Measurements from ENCODE around the gene DDI2.

The DDI2 gene

DNA sequence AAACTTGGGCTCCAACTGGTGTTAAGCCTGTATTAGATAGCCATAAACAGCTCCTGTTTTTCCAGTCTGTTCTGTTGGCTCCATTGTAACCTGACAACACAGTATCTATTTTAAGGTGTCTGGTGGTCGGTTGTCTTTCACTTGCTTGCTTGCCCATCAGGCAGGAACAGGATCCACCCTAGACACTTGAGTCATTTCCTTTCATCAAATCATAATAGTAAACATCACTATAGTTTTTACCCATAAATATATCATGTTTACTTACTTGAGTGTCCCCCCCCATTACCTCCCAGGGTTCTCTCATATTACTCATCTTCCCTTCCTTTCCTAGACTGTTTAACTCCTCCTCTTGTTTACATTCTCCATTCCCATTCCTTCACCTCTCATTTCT is 2.9 kb downstream of the DDI2 start (continued):
- TF ChIP-seq, protein P1, sequence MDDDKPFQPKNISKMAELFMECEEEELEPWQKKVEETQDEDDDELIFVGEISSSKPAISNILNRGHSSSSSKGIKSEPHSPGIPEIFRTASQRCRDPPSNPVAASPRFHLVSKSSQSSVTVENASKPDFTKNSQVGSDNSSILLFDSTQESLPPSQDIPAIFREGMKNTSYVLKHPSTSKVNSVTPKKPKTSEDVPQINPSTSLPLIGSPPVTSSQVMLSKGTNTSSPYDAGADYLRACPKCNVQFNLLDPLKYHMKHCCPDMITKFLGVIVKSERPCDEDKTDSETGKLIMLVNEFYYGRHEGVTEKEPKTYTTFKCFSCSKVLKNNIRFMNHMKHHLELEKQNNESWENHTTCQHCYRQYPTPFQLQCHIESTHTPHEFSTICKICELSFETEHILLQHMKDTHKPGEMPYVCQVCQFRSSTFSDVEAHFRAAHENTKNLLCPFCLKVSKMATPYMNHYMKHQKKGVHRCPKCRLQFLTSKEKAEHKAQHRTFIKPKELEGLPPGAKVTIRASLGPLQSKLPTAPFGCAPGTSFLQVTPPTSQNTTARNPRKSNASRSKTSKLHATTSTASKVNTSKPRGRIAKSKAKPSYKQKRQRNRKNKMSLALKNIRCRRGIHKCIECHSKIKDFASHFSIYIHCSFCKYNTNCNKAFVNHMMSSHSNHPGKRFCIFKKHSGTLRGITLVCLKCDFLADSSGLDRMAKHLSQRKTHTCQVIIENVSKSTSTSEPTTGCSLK (tag by site-specific recombination; IDR thresholded peaks at IDR 0.05), result no peak
- TF ChIP-seq ZFP41 (tag by site-specific recombination; IDR thresholded peaks at IDR 0.05; ENCODE audit: borderline replicate concordance) (no peak), ZNF560 (tag by site-specific recombination; IDR thresholded peaks at IDR 0.05; ENCODE audit: borderline replicate concordance) (no peak), ZNF596 (tag by site-specific recombination; IDR thresholded peaks at IDR 0.05) (no peak), MYNN (tag by site-specific recombination; IDR thresholded peaks at IDR 0.05; ENCODE audit: borderline replicate concordance) (no peak), ZNF629 (tag by site-specific recombination; IDR thresholded peaks at IDR 0.05) (peak; percentile 62), ZBTB17 (tag by site-specific recombination; IDR thresholded peaks at IDR 0.05) (no peak), ZNF335 (tag by site-specific recombination; conservative IDR thresholded peaks at IDR 0.05) (peak; percentile 45; the same call in 1 of the 2 replicates), ZNF585B (tag by site-specific recombination; IDR thresholded peaks at IDR 0.05) (no peak), IKZF3 (tag by site-specific recombination; IDR thresholded peaks at IDR 0.05) (0 out of 2 replicates have a peak, but pooled peaks have one; percentile 10), HOXC10 (CRISPR knock-in tag; IDR thresholded peaks at IDR 0.05) (no peak), ZBTB48 (tag by site-specific recombination; IDR thresholded peaks at IDR 0.05) (no peak), ZNF664 (tag by site-specific recombination; IDR thresholded peaks at IDR 0.05) (no peak), ZNF19 (tag by site-specific recombination; IDR thresholded peaks at IDR 0.05; ENCODE audit: low read depth) (0 out of 2 replicates have a peak, but pooled peaks have one; percentile 9), BCL11B (tag by site-specific recombination; IDR thresholded peaks at IDR 0.05; ENCODE audit: low read depth) (no peak), ZBTB8A (tag by site-specific recombination; IDR thresholded peaks at IDR 0.05) (no peak), OSR2 (tag by site-specific recombination; IDR thresholded peaks at IDR 0.05) (peak; percentile 73), ZNF416 (tag by site-specific recombination; IDR thresholded peaks at IDR 0.05) (no peak), ZNF112 (tag by site-specific recombination; IDR thresholded peaks at IDR 0.05) (no peak), ZNF776 (tag by site-specific recombination; IDR thresholded peaks at IDR 0.05; ENCODE audit: borderline replicate concordance) (no peak), ZNF302 (tag by site-specific recombination; IDR thresholded peaks at IDR 0.05; ENCODE audit: low read depth) (no peak), ZNF391 (tag by site-specific recombination; IDR thresholded peaks at IDR 0.05; ENCODE audit: borderline replicate concordance, low read depth) (0 out of 2 replicates have a peak, but pooled peaks have one; percentile 21), ZNF677 (tag by site-specific recombination; IDR thresholded peaks at IDR 0.05) (no peak), ZNF248 (tag by site-specific recombination; IDR thresholded peaks at IDR 0.05) (no peak), ZNF350 (tag by site-specific recombination; IDR thresholded peaks at IDR 0.05) (no peak), SALL2 (tag by site-specific recombination; IDR thresholded peaks at IDR 0.05; ENCODE audit: borderline replicate concordance) (no peak), GLIS2 (tag by site-specific recombination; IDR thresholded peaks at IDR 0.05) (no peak)
- TF ChIP-seq, protein P2, sequence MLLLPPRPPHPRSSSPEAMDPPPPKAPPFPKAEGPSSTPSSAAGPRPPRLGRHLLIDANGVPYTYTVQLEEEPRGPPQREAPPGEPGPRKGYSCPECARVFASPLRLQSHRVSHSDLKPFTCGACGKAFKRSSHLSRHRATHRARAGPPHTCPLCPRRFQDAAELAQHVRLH (tag by site-specific recombination; IDR thresholded peaks at IDR 0.05), result no peak
- TF ChIP-seq, protein P3, sequence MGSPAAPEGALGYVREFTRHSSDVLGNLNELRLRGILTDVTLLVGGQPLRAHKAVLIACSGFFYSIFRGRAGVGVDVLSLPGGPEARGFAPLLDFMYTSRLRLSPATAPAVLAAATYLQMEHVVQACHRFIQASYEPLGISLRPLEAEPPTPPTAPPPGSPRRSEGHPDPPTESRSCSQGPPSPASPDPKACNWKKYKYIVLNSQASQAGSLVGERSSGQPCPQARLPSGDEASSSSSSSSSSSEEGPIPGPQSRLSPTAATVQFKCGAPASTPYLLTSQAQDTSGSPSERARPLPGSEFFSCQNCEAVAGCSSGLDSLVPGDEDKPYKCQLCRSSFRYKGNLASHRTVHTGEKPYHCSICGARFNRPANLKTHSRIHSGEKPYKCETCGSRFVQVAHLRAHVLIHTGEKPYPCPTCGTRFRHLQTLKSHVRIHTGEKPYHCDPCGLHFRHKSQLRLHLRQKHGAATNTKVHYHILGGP (tag by site-specific recombination; IDR thresholded peaks at IDR 0.05), result no peak
- TF ChIP-seq, protein P4, sequence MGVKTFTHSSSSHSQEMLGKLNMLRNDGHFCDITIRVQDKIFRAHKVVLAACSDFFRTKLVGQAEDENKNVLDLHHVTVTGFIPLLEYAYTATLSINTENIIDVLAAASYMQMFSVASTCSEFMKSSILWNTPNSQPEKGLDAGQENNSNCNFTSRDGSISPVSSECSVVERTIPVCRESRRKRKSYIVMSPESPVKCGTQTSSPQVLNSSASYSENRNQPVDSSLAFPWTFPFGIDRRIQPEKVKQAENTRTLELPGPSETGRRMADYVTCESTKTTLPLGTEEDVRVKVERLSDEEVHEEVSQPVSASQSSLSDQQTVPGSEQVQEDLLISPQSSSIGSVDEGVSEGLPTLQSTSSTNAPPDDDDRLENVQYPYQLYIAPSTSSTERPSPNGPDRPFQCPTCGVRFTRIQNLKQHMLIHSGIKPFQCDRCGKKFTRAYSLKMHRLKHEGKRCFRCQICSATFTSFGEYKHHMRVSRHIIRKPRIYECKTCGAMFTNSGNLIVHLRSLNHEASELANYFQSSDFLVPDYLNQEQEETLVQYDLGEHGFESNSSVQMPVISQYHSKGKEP (tag by site-specific recombination; IDR thresholded peaks at IDR 0.05), result no peak
- TF ChIP-seq, protein P5, sequence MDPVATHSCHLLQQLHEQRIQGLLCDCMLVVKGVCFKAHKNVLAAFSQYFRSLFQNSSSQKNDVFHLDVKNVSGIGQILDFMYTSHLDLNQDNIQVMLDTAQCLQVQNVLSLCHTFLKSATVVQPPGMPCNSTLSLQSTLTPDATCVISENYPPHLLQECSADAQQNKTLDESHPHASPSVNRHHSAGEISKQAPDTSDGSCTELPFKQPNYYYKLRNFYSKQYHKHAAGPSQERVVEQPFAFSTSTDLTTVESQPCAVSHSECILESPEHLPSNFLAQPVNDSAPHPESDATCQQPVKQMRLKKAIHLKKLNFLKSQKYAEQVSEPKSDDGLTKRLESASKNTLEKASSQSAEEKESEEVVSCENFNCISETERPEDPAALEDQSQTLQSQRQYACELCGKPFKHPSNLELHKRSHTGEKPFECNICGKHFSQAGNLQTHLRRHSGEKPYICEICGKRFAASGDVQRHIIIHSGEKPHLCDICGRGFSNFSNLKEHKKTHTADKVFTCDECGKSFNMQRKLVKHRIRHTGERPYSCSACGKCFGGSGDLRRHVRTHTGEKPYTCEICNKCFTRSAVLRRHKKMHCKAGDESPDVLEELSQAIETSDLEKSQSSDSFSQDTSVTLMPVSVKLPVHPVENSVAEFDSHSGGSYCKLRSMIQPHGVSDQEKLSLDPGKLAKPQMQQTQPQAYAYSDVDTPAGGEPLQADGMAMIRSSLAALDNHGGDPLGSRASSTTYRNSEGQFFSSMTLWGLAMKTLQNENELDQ (tag by site-specific recombination; IDR thresholded peaks at IDR 0.05; ENCODE audit: low read depth), result no peak
- TF ChIP-seq, protein P6, sequence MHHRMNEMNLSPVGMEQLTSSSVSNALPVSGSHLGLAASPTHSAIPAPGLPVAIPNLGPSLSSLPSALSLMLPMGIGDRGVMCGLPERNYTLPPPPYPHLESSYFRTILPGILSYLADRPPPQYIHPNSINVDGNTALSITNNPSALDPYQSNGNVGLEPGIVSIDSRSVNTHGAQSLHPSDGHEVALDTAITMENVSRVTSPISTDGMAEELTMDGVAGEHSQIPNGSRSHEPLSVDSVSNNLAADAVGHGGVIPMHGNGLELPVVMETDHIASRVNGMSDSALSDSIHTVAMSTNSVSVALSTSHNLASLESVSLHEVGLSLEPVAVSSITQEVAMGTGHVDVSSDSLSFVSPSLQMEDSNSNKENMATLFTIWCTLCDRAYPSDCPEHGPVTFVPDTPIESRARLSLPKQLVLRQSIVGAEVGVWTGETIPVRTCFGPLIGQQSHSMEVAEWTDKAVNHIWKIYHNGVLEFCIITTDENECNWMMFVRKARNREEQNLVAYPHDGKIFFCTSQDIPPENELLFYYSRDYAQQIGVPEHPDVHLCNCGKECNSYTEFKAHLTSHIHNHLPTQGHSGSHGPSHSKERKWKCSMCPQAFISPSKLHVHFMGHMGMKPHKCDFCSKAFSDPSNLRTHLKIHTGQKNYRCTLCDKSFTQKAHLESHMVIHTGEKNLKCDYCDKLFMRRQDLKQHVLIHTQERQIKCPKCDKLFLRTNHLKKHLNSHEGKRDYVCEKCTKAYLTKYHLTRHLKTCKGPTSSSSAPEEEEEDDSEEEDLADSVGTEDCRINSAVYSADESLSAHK (tag by site-specific recombination; IDR thresholded peaks at IDR 0.05), result no peak
